GM10266 (cell line): Measurements from ENCODE around the gene CDH26.

Experiments used
- DNase-seq: peaks from one replicate; pipeline ENCODE4 v3.0.0; 2012; ENCODE audit errors: extremely low spot score
- TF ChIP-seq, protein P1 (sequence below): IDR thresholded peaks from 2 replicates; pipeline ENCODE4 v1.5.1; 2012; ENCODE audit warnings: mild to moderate bottlenecking, low read depth; ENCODE audit not compliant: control insufficient read depth, insufficient read depth; ENCODE audit errors: missing control alignments

The CDH26 gene

DNA sequence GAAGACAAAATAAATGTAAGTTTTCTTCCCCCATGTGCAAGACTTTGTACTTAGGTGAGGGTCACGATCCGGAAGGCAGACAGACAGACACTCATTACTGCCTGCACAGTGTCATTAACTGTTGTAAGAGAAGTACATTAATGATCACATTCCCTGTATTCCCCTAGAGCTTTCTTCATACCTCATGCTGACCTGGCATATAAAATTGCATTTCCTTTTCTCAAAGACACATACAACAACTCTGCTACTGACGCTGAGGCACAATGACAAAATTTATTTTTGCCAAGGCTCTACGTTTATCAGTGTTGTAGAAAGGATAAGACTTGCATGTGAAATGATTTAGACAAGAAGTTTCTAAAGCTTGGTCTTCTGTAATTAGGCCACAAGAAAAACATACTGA, 21.8 kb upstream of the CDH26 start:
- DNase-seq, result no peak
- TF ChIP-seq, protein P1, sequence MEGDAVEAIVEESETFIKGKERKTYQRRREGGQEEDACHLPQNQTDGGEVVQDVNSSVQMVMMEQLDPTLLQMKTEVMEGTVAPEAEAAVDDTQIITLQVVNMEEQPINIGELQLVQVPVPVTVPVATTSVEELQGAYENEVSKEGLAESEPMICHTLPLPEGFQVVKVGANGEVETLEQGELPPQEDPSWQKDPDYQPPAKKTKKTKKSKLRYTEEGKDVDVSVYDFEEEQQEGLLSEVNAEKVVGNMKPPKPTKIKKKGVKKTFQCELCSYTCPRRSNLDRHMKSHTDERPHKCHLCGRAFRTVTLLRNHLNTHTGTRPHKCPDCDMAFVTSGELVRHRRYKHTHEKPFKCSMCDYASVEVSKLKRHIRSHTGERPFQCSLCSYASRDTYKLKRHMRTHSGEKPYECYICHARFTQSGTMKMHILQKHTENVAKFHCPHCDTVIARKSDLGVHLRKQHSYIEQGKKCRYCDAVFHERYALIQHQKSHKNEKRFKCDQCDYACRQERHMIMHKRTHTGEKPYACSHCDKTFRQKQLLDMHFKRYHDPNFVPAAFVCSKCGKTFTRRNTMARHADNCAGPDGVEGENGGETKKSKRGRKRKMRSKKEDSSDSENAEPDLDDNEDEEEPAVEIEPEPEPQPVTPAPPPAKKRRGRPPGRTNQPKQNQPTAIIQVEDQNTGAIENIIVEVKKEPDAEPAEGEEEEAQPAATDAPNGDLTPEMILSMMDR, result no peak

DNA sequence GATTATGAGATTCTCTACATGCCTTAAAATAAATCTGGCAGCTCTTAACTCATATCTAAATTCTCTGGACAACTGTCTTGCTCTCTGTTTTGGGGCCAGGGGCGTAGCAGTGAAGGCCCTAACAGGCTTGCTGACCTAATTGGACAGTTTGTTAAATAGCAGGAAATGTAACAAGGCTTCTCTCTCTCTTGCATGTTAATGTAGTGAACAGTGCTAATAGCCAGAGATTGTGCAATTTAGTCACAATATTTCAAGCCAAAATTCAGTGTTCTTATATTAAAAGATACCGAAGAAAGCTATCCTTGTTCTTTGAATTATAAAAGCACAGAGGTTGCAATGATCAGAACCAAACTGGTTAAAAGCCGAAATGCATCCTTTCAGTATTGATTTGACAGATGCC, 21.1 kb upstream of the CDH26 start:
- TF ChIP-seq, protein P1, result no peak
- no peak for DNase-seq

DNA sequence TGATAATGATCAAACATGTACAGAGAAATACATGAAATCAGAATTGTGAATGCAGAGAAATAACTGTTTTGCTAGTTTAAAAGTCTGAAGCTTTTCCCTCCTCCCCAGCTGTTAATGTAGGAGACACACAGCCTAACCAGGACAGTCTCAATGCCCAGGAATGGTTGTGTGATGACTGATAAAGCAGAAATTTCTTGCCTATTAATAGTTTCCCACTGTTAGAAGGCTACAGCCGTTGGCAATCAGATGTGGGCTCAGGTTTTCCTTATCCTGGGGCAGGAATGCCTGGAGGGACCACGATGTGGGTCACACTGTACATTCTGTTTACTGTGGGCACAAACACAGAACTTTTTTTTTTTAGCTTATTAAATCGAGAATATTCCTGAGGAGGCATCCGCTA, 20.0 kb upstream of the CDH26 start:
- TF ChIP-seq, protein P1, result no peak
- DNase-seq, result no peak

DNA sequence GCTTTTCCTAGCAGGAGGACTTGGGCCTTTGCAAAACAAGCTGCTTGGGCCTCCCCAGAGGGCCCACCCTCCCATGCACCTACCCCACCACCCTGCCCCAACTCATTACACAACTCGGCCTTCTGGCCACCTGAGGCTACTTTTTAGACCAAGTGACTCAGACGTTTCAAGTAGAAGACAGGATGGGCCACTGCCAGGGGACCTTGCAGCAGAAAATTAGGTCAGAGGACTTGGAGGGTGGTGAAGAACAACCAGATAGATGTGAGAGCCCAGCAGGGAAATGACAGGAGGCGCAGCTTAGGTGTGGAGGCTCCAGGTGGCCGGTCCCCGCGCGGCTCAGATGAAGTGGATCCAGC, 19.5 kb upstream of the CDH26 start:
- DNase-seq, result peak; percentile 23
- TF ChIP-seq, protein P1, result no peak

DNA sequence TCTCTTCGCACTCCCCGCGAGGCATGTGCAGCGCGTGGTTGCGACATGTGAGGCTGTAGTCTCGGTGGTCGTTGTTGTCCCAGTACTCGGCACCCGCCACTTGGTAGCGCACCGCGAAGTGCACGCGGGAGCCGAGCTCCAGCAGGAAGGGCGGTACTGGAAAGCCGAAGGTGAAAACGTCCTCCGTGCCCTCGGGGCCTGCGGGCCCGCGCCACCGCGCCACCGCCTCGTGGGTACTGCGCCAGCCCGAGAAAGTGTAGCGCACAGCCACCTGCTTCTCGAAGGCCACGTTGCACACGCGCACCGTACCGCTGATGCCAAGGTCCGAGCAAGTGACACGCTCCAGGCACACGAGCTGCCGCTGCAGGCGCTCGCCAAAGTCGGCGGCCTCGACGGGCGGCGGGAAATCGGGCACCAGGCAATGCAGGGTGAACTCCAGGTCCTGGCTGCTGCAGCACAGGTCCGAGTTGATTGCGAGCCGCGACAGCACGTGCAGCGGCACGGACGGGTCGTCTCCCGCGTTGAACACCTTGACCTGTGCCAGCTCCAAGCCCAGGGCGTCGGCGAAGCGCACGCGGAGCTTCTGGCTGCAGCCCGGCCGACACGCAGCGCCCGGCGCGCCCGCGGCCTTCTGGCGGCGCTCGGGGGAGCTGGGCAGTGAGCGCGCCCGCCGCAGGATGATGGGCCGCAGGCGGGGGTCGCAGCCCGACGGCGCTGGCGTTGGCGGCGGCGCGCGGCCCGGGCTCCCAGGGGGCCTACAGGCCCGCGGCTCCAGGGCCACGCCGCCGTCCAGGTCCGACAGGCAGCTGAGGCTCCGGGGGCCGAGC, 19.0 kb upstream of the CDH26 start:
- TF ChIP-seq, protein P1, result no peak
- no peak for DNase-seq

DNA sequence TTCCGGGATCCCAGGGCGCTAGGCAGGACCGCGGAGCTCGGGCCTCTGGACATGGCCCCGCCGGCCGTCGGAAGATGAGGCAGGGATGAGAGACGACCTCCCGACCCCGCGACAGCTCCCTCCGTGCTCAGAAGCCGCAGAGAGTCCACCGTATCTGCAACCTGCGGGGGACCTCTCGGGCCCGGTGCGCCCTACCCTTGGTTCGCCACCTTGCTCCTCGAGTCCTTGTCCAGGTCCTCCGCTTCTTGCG, 18.4 kb upstream of the CDH26 start:
- DNase-seq, result no peak
- TF ChIP-seq, protein P1, result no peak

DNA sequence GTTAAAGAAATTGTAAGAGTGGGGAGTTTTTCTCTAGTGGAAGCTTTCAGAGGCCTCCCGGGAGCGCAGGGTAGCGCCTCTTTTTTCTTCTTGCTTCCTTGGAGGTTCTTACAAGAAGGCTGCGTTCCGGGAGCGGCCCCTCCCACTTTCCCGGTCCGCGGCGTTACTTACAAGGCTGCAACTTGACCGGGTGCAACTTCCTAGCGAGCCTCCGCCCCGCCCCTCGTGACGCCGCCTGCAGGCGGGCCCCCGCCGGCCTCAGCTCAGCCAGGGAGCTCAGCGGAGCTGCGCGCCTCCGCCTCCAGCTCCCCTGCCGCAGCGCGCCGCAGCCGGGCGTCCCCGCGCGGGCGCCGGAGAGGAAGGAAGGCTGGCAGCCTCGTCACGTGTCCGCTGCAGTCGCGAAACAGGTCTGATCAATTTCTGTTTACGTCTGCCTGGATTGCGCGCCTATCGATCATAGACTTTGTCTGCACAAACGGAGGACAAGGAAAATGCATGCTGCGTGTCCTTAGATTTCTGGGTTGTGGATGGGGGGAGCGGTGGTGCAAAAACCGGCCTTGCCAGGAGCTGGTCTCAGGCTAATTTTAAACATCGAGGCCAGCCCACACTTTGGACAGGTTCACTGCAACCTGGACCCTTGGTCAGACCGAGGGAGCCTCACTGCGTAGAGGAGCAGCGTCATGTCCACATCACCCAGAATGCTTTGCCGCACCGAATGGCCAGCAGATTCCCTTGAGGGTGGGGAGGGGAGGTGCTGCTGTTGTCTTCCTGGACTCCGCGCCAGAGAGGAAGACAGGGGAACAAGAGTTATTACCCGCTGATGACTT, 17.9 kb upstream of the CDH26 start, which contains the start of the genes FAM217B and PPP1R3D:
Gene FAM217B, plus strand, starts transcription at position 261 of the 827 bp plus-strand sequence. CDS start 3,555 bp downstream, outside the sequence.
Gene PPP1R3D, minus strand, starts transcription at position 177 of the 827 bp plus-strand sequence. CDS start 374 bp downstream, outside the sequence.
- TF ChIP-seq, protein P1, result no peak
- peak; percentile 98 for DNase-seq
